H9 (cell line): ENCODE results near the gene STN1. TPM values are rescaled to one million over a fixed set of nuclear protein-coding genes. Genes with fewer than 3 reads are reported as not detected.

ENCODE experiments used
- DNase-seq: peaks from one replicate; pipeline ENCODE4 v3.0.0-alpha.2; 2017
- H2AFZ ChIP-seq: one replicate; pipeline ENCODE4 v1.6.1; 2013; ENCODE audit warnings: mild to moderate bottlenecking, low read length, control low read depth, moderate library complexity
- H2AK5ac ChIP-seq: 2 replicates; pipeline ENCODE4 v1.6.1; 2013; ENCODE audit warnings: low read length, control low read depth, mixed read lengths; ENCODE audit not compliant: insufficient read length
- H2BK120ac ChIP-seq: one replicate; pipeline ENCODE4 v1.6.1; 2013; ENCODE audit warnings: low read depth, mild to moderate bottlenecking, low read length, control low read depth, inconsistent platforms; ENCODE audit not compliant: poor library complexity, severe bottlenecking
- H2BK12ac ChIP-seq: 2 replicates; pipeline ENCODE4 v1.6.1; 2013; ENCODE audit warnings: low read length, control low read depth, mixed read lengths, low read depth; ENCODE audit not compliant: insufficient read length
- H2BK15ac ChIP-seq: 2 replicates; pipeline ENCODE4 v1.6.1; 2013; ENCODE audit warnings: low read depth, low read length, control low read depth
- H2BK20ac ChIP-seq: one replicate; pipeline ENCODE4 v1.6.1; 2013; ENCODE audit warnings: low read depth, mild to moderate bottlenecking, low read length, control low read depth, inconsistent platforms; ENCODE audit not compliant: poor library complexity, severe bottlenecking
- H2BK5ac ChIP-seq: 2 replicates; pipeline ENCODE4 v1.6.1; 2013; ENCODE audit warnings: low read length, control low read depth, mixed read lengths; ENCODE audit not compliant: insufficient read length
- H3K14ac ChIP-seq: 2 replicates; pipeline ENCODE4 v1.6.1; 2013; ENCODE audit warnings: low read length, control low read depth; ENCODE audit not compliant: insufficient read depth
- H3K18ac ChIP-seq: 2 replicates; pipeline ENCODE4 v1.6.1; 2013; ENCODE audit warnings: low read depth, mild to moderate bottlenecking, mixed read lengths, low read length, control low read depth; ENCODE audit not compliant: insufficient read length
- H3K23ac ChIP-seq: 2 replicates; pipeline ENCODE4 v1.6.1; 2013; ENCODE audit warnings: low read length, control low read depth, mixed read lengths, low read depth; ENCODE audit not compliant: insufficient read length
- H3K23me2 ChIP-seq: 2 replicates; pipeline ENCODE4 v1.6.1; 2013; ENCODE audit warnings: low read depth, mild to moderate bottlenecking, mixed read lengths, low read length, control low read depth; ENCODE audit not compliant: insufficient read length, poor library complexity, severe bottlenecking
- H3K27ac ChIP-seq: 2 replicates; pipeline ENCODE4 v1.5.1; 2013; ENCODE audit warnings: low read length, control low read depth, mixed read lengths, low read depth; ENCODE audit not compliant: insufficient read length
- H3K27me3 ChIP-seq: 2 replicates; pipeline ENCODE4 v1.6.1; 2013; ENCODE audit warnings: low read length, control low read depth, inconsistent platforms; ENCODE audit not compliant: insufficient read depth
- H3K4ac ChIP-seq: 2 replicates; pipeline ENCODE4 v1.6.1; 2013; ENCODE audit warnings: low read depth, mild to moderate bottlenecking, control low read depth, inconsistent platforms, low read length, moderate library complexity
- H3K4me1 ChIP-seq: 2 replicates; pipeline ENCODE4 v1.6.1; 2013; ENCODE audit warnings: low read length, control low read depth, inconsistent platforms; ENCODE audit not compliant: insufficient read depth
- H3K4me2 ChIP-seq: 2 replicates; pipeline ENCODE4 v1.6.1; 2013; ENCODE audit warnings: low read length, control low read depth, mixed read lengths; ENCODE audit not compliant: insufficient read length, insufficient read depth
- H3K56ac ChIP-seq: 2 replicates; pipeline ENCODE4 v1.6.1; 2013; ENCODE audit warnings: low read depth, mild to moderate bottlenecking, mixed read lengths, low read length, control low read depth; ENCODE audit not compliant: insufficient read length
- H3K79me1 ChIP-seq: 2 replicates; pipeline ENCODE4 v1.6.1; 2013; ENCODE audit warnings: low read depth, mild to moderate bottlenecking, moderate library complexity, low read length, control low read depth, inconsistent platforms; ENCODE audit not compliant: insufficient read depth, poor library complexity, severe bottlenecking
- H3K79me2 ChIP-seq: 2 replicates; pipeline ENCODE4 v1.6.1; 2013; ENCODE audit warnings: low read length, control low read depth, inconsistent platforms; ENCODE audit not compliant: insufficient read depth
- H3K9ac ChIP-seq: 2 replicates; pipeline ENCODE4 v1.6.1; 2013; ENCODE audit warnings: low read length, control low read depth, mixed read lengths; ENCODE audit not compliant: insufficient read length; ENCODE audit errors: extremely low read depth
- H3K9me3 ChIP-seq: one replicate; pipeline ENCODE4 v1.6.1; 2013; ENCODE audit warnings: low read depth, low read length, inconsistent platforms; ENCODE audit not compliant: control insufficient read depth
- H3T11ph ChIP-seq: one replicate; pipeline ENCODE4 v1.6.1; 2013; ENCODE audit warnings: mild to moderate bottlenecking, low read length, control low read depth, inconsistent platforms
- H4K20me1 ChIP-seq: one replicate; pipeline ENCODE4 v1.6.1; 2013; ENCODE audit not compliant: control insufficient read depth, insufficient read length, insufficient read depth
- H4K5ac ChIP-seq: 2 replicates; pipeline ENCODE4 v1.6.1; 2013; ENCODE audit warnings: low read depth, mild to moderate bottlenecking, mixed read lengths, low read length, control low read depth; ENCODE audit not compliant: insufficient read length
- H4K8ac ChIP-seq: replicated peaks from 2 replicates; pipeline ENCODE4 v1.6.1; 2013; ENCODE audit warnings: low read length, control low read depth, mixed read lengths, low read depth; ENCODE audit not compliant: insufficient read length
- H4K91ac ChIP-seq: 2 replicates; pipeline ENCODE4 v1.6.1; 2013; ENCODE audit warnings: low read depth, mild to moderate bottlenecking, moderate library complexity, mixed read lengths, low read length, control low read depth; ENCODE audit not compliant: insufficient read length
- H3K27ac Mint-ChIP-seq, 3 experiments: 2 replicates in 2 of 3; 3 replicates in 1 of 3; pipeline ENCODE4 v1.8.0; 2020 to 2021; ENCODE audit warnings: mixed read lengths in 3 of 3, mild to moderate bottlenecking in 1 of 3, moderate library complexity in 1 of 3
- H3K27me3 Mint-ChIP-seq: 2 replicates; pipeline ENCODE4 v1.8.0; 2021; ENCODE audit warnings: low read depth, mild to moderate bottlenecking, moderate library complexity, mixed read lengths
- H3K36me3 Mint-ChIP-seq, 3 experiments: 2 replicates in 2 of 3; 3 replicates in 1 of 3; pipeline ENCODE4 v1.8.0; 2020 to 2021; ENCODE audit warnings: low read depth in 3 of 3, mixed read lengths in 3 of 3; ENCODE audit not compliant: insufficient read depth in 1 of 3
- H3K4me1 Mint-ChIP-seq, 2 experiments: 2 replicates each; pipeline ENCODE4 v1.8.0; 2020; ENCODE audit warnings: mixed read lengths in 2 of 2
- H3K4me3 Mint-ChIP-seq, 2 experiments: 2 replicates in 1 of 2; 3 replicates in 1 of 2; pipeline ENCODE4 v1.8.0; 2020 to 2021; ENCODE audit warnings: mild to moderate bottlenecking in 2 of 2, mixed read lengths in 2 of 2, moderate library complexity in 1 of 2
- H3K9me3 Mint-ChIP-seq, 2 experiments: 2 replicates in 1 of 2; 3 replicates in 1 of 2; pipeline ENCODE4 v1.8.0; 2020; ENCODE audit warnings: mild to moderate bottlenecking in 2 of 2, mixed read lengths in 2 of 2, moderate library complexity in 1 of 2
- CTCF ChIP-seq: fragments of 200-600 bp; sonication (generic); conservative IDR thresholded peaks from 3 replicates; pipeline ENCODE4 v1.8.0; 2021; ENCODE audit warnings: antibody characterized with exemption, mild to moderate bottlenecking
- WGBS: extraction: QIAGEN DNeasy Blood & Tissue Kit; methylation state at CpG from one replicate; pipeline ENCODE4 v1.1.7; 2013; ENCODE audit warnings: missing lambda C conversion rate, low lambda C conversion rate, mixed read lengths; ENCODE audit not compliant: insufficient read length; ENCODE audit errors: extremely low coverage; 5-methylcytosine and 5-hydroxymethylcytosine counted together
- total RNA-seq: library from RNA; stranded (reverse); gene quantifications from 2 replicates; pipeline ENCODE4 v1.2.1, GENCODE V29; 2021

The STN1 gene
- total RNA-seq, 1 experiment from 2014 or later: 11.3 TPM

GRCh38 chr10:103915796-103916195 is 2.2 kb downstream of the STN1 start:
- Histone ChIP-seq H2BK20ac (no peak overlapping the region), H3K4ac (no peak overlapping the region), H3T11ph (no peak overlapping the region), H3K56ac (no peak overlapping the region), H2AFZ (no peak overlapping the region), H4K8ac (no peak overlapping the region), H3K18ac (no peak overlapping the region), H3K9ac (no peak overlapping the region), H3K23ac (no peak overlapping the region), H4K5ac (no peak overlapping the region), H3K4me1 (peaks cover 3% of the 10 kb centered on the region; the same call in 1 of the 2 replicates), H3K79me1 (no peaks in the 10 kb centered on the region), H4K20me1 (no peaks in the 10 kb centered on the region), H3K9me3 (peaks cover 8% of the 10 kb centered on the region), H2BK12ac (no peak overlapping the region), H2BK15ac (no peak overlapping the region), H3K23me2 (peaks cover 10% of the 10 kb centered on the region), H2BK5ac (no peak overlapping the region), H4K91ac (no peak overlapping the region), H2AK5ac (no peak overlapping the region), H3K14ac (no peak overlapping the region), H3K4me2 (no peak overlapping the region), H3K79me2 (no peaks in the 10 kb centered on the region), H3K27me3 (no peaks in the 10 kb centered on the region), H2BK120ac (no peak overlapping the region), H3K27ac (no peak overlapping the region)
- Mint-ChIP-seq H3K4me1 (peaks cover 23 to 25% of the 10 kb centered on the region in 2 experiments), H3K4me3 (no peak overlapping the region), H3K27me3 (no peaks in the 10 kb centered on the region), H3K36me3 (peaks cover 17 to 22% (median 22%) of the 10 kb centered on the region in 3 experiments), H3K9me3 (peaks cover 9% of the 10 kb centered on the region in 2 experiments), H3K27ac (no peak overlapping the region)
- no CpG with 5 or more reads among the region's 6 CpGs for WGBS
- no peak for DNase-seq
- no peak for TF ChIP-seq CTCF
